ENCODE data around the gene CDH23. TPM values are rescaled to one million over a fixed set of nuclear protein-coding genes. Genes with fewer than 3 reads are reported as not detected.

Gene CDH23
- total and polyA plus RNA-seq, 9 of the 15 experiments (the other 6 are each of a cell fraction or from before 2014, with no cell fraction given), result 0.18 to 1.2 (median 0.47) TPM

DNA sequence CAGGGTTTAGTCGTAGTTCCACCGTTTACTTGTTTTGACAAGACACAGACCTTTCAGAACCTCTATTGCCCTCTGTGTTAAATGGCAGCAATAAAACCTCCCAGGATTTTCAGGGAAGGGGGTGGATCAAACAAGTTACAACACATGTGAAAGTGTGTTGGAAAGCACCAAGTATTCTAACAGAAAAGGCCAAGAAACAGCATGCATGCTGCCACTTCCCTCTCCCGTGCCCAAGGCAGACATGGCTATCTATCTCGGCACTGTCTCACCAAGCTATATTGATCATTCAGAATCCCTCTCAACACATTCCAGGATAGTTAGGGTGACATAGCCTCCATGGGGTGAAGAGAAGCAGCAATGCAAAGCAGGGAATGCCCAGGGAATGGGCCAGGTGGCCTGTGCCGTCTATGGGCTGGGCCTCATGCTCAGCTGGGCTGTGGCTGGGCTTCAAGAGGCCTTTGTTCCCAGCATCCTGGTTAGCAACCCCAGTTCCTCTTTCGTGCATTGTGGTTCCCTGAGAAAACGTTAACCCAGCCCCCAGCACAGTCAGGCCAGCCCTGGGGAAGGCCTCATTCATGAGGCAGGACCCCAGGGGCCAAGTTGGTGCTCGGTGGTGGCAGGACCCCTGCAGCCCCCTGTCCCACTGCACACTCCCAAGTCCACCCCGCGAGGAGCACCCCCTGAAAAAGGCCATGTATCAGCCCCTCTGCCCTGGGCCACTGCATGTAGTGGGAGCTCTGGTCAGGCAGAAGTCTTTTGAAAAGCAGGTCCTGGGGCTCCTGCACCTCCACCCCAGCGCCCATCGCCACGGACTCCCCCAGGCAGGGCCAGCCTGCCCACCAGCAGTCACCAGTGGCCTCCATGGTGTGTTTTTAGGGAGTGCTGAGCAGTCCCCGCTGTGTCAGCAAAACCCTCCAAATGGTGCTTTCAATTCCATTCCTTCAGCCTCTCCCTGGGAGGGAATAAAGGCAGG, 351.1 kb downstream of the CDH23 start (continued):
- TF ChIP-seq SMARCE1 (IDR thresholded peaks at IDR 0.05) (no peak), ZNF445 (CRISPR knock-in tag; IDR thresholded peaks at IDR 0.05; ENCODE audit: low read depth) (0 out of 2 replicates have a peak, but pooled peaks have one; percentile 55), ZNF408 (CRISPR knock-in tag; IDR thresholded peaks at IDR 0.05; ENCODE audit: low read depth) (no peak), LCOR (CRISPR knock-in tag; IDR thresholded peaks at IDR 0.05) (no peak), EWSR1 (IDR thresholded peaks at IDR 0.05; ENCODE audit: borderline replicate concordance, low read depth, partially characterized antibody) (no peak), MED1 (CRISPR knock-in tag; IDR thresholded peaks at IDR 0.05; ENCODE audit: borderline replicate concordance) (no peak), NEUROD1 (IDR thresholded peaks at IDR 0.05; ENCODE audit: borderline replicate concordance, low read depth, low read length, partially characterized antibody) (no peak), GTF2E2 (tag; IDR thresholded peaks at IDR 0.05) (no peak), STAT5A (IDR thresholded peaks at IDR 0.05; ENCODE audit: borderline replicate concordance, low read length) (no peak), POLR3G (IDR thresholded peaks at IDR 0.05; ENCODE audit: extremely low read depth, insufficient read length, insufficient replicate concordance) (no peak), CTCFL (IDR thresholded peaks at IDR 0.05; ENCODE audit: borderline replicate concordance, insufficient read depth, low read depth, low read length, poor library complexity, severe bottlenecking) (no peak), HMG20A (CRISPR knock-in tag; conservative IDR thresholded peaks at IDR 0.05) (no peak), RBM25 (IDR thresholded peaks at IDR 0.05; ENCODE audit: low read depth, low read length, severe bottlenecking) (no peak), PHF8 (IDR thresholded peaks at IDR 0.05; ENCODE audit: borderline replicate concordance, low read length) (no peak; the same call in 1 of the 2 replicates), CBX2 (IDR thresholded peaks at IDR 0.05; ENCODE audit: insufficient read depth, low read length, poor library complexity, severe bottlenecking) (no peak), MBD2 (IDR thresholded peaks at IDR 0.05; ENCODE audit: borderline replicate concordance, low read depth) (no peak), CEBPB (tag; IDR thresholded peaks at IDR 0.05) (no peak), ZSCAN32 (CRISPR knock-in tag; IDR thresholded peaks at IDR 0.05) (no peak; the same call in 1 of the 2 replicates)
- TF ChIP-seq, protein P1, sequence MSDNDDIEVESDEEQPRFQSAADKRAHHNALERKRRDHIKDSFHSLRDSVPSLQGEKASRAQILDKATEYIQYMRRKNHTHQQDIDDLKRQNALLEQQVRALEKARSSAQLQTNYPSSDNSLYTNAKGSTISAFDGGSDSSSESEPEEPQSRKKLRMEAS (CRISPR knock-in tag; IDR thresholded peaks at IDR 0.05), result peak; percentile 54; the same call in 1 of the 2 replicates
- TF ChIP-seq, protein P2, sequence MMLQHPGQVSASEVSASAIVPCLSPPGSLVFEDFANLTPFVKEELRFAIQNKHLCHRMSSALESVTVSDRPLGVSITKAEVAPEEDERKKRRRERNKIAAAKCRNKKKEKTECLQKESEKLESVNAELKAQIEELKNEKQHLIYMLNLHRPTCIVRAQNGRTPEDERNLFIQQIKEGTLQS (IDR thresholded peaks at IDR 0.05), result no peak
- TF ChIP-seq, protein P2 (CRISPR knock-in tag; conservative IDR thresholded peaks at IDR 0.05), result no peak
